GM12878 (cell line): ENCODE results near the gene CDKN2AIPNL. TPM values are rescaled to one million over a fixed set of nuclear protein-coding genes. Genes with fewer than 3 reads are reported as not detected.

Experiments used
- ATAC-seq: fragments of 200-7000 bp; cut with Tn5 transposase; 3 replicates; pipeline ENCODE4 v1.9.1; 2020; ENCODE audit warnings: mild to moderate bottlenecking, moderate library complexity
- BruUV-seq: library from RNA; stranded (reverse); fragments of 400-500 nt; replicated peaks from 2 replicates; lab custom pipeline; 2021; lab: Mats Ljungman, UMichigan
- CTCF ChIA-PET: fragments of 300-600 bp; sonication (Branson Sonifier 250); formaldehyde crosslinking; extraction: SDS; loops from one replicate; lab custom pipeline; 2021; ENCODE audit warnings: inconsistent platforms; lab: Yijun Ruan, JAX
- POLR2A ChIA-PET: fragments of 350-600 bp; formaldehyde crosslinking; extraction: SDS; loops from one replicate; lab custom pipeline; 2021; ENCODE audit warnings: inconsistent platforms; lab: Charles Lee
- RAD21 ChIA-PET: fragments of 300-600 bp; sonication (Branson Sonifier 250); formaldehyde crosslinking; loops from one replicate; lab custom pipeline; 2023; ENCODE audit warnings: antibody characterized with exemption; ENCODE audit not compliant: unreplicated experiment; lab: Charles Lee
- SMC1A ChIA-PET: fragments of 300-600 bp; sonication (Branson Sonifier 250); formaldehyde crosslinking; loops from one replicate; lab custom pipeline; 2023; ENCODE audit not compliant: unreplicated experiment, uncharacterized antibody; lab: Charles Lee
- DNase-seq: peaks from one replicate; pipeline ENCODE4 v3.0.0-alpha.2; 2011; ENCODE audit warnings: low read depth, low spot score
- FAIRE-seq: peaks from 3 replicates; lab custom pipeline; 2011; peaks lifted over from hg19 to GRCh38; lab: Jason Lieb, UNC
- H2AFZ ChIP-seq: 2 replicates; pipeline ENCODE4 v1.6.0; 2011; ENCODE audit warnings: low read depth, low read length, control low read depth; ENCODE audit not compliant: control insufficient read depth
- H3K27ac ChIP-seq: 2 replicates; pipeline ENCODE4 v1.5.1; 2011; ENCODE audit warnings: control low read depth; ENCODE audit not compliant: control insufficient read depth, insufficient read depth
- H3K27me3 ChIP-seq, 2 experiments: replicated peaks in 1 of 2; 2 replicates each; pipeline versions ENCODE4 v1.6.0 to v1.6.1; 2011; ENCODE audit warnings: low read length in 1 of 2; ENCODE audit not compliant: control insufficient read depth in 2 of 2, insufficient read depth in 2 of 2
- H3K36me3 ChIP-seq, 2 experiments: 2 replicates each; pipeline ENCODE4 v1.5.1; 2011; ENCODE audit warnings: low read length in 1 of 2; ENCODE audit not compliant: control insufficient read depth in 2 of 2, insufficient read depth in 2 of 2
- H3K4me1 ChIP-seq: 2 replicates; pipeline ENCODE4 v1.6.1; 2011; ENCODE audit warnings: mild to moderate bottlenecking, low read length, moderate library complexity, mixed read lengths; ENCODE audit not compliant: control insufficient read depth, insufficient read depth
- H3K4me2 ChIP-seq: 2 replicates; pipeline ENCODE4 v1.6.0; 2011; ENCODE audit warnings: control low read depth; ENCODE audit not compliant: control insufficient read depth, insufficient read depth
- H3K4me3 ChIP-seq: fragments of 200-600 bp; sonication (generic); 2 replicates; pipeline ENCODE4 v1.5.1; 2016
- H3K79me2 ChIP-seq: 2 replicates; pipeline ENCODE4 v1.6.0; 2011; ENCODE audit warnings: low read length; ENCODE audit not compliant: control insufficient read depth, insufficient read depth
- H3K9ac ChIP-seq: 2 replicates; pipeline ENCODE4 v1.8.0; 2011; ENCODE audit warnings: low read length, control low read depth, mixed read lengths; ENCODE audit not compliant: control insufficient read depth, insufficient read depth
- H3K9me3 ChIP-seq: replicated peaks from 3 replicates; pipeline ENCODE4 v1.5.1; 2011; ENCODE audit warnings: mild to moderate bottlenecking, low read length; ENCODE audit not compliant: control insufficient read depth, insufficient read depth
- H4K20me1 ChIP-seq: 2 replicates; pipeline ENCODE4 v1.6.0; 2011; ENCODE audit not compliant: control insufficient read depth, insufficient read depth
- CHD1 ChIP-seq: IDR thresholded peaks from 2 replicates; pipeline ENCODE4 v1.6.1; 2012; ENCODE audit warnings: low read depth, low read length, improper control_type of control experiment
- ETV6 ChIP-seq, 2 experiments: fragments of 450-650 bp in 1 of 2; IDR thresholded peaks in 1 of 2; conservative IDR thresholded peaks in 1 of 2; 2 replicates each; pipeline ENCODE4 v1.6.1; 2014; ENCODE audit warnings: antibody characterized with exemption in 1 of 2, borderline replicate concordance in 1 of 2, low read depth in 1 of 2, mild to moderate bottlenecking in 1 of 2, moderate library complexity in 1 of 2
- NR2C1 ChIP-seq: fragments of 450-650 bp; IDR thresholded peaks from 2 replicates; pipeline ENCODE4 v1.6.1; 2017; ENCODE audit warnings: antibody characterized with exemption, mild to moderate bottlenecking, moderate library complexity
- PAX5 ChIP-seq: IDR thresholded peaks from 2 replicates; pipeline ENCODE4 v1.6.1; 2011; ENCODE audit warnings: low read depth, low read length, borderline replicate concordance
- TBL1XR1 ChIP-seq: IDR thresholded peaks from 2 replicates; pipeline ENCODE4 v1.6.1; 2012; ENCODE audit warnings: low read depth, low read length, improper control_type of control experiment
- TCF12 ChIP-seq: IDR thresholded peaks from 2 replicates; pipeline ENCODE4 v1.6.1; 2011; ENCODE audit warnings: low read depth, mild to moderate bottlenecking, low read length
- YY1 ChIP-seq: IDR thresholded peaks from 2 replicates; pipeline ENCODE4 v1.6.1; 2011; ENCODE audit warnings: low read depth, mild to moderate bottlenecking, low read length
- WGBS: methylation state at CpG from one replicate; pipeline ENCODE4 v1.1.6; 2016; ENCODE audit warnings: low lambda C conversion rate; ENCODE audit not compliant: insufficient replicate concordance, insufficient coverage; ENCODE audit errors: missing lambda C conversion rate; 5-methylcytosine and 5-hydroxymethylcytosine counted together
- in situ Hi-C: fragments of 300-500 bp; cut with MboI; formaldehyde crosslinking; loops from 9 replicates; pipeline ENCODE4 v1.14.3; 2018; ENCODE audit warnings: mixed read lengths
- intact Hi-C: fragments of 100-400 bp; cut with micrococcal nuclease; formaldehyde crosslinking; loops from one replicate; pipeline ENCODE4 v1.14.2; 2022; ENCODE audit not compliant: unreplicated experiment
- polyA plus RNA-seq, 11 experiments: library from polyadenylated mRNA; depleted of rRNA in 4 of 11; unstranded in 6 of 11; stranded (reverse) in 5 of 11; fragments of >200 nt; fragmentation: Nextera tagmentation in 4 of 11; fragmentation: Illumina TruSeq in 1 of 11; extraction: Ambion mirVana in 4 of 11; extraction: Trizol in 1 of 11; gene quantifications; 1 replicate in 1 of 11; 2 replicates in 10 of 11; pipeline versions ENCODE4 v1.2.1 to v1.2.3, GENCODE V29; 2011 to 2016; ENCODE audit warnings: inconsistent platforms in 2 of 11, missing spikeins in 2 of 11, low read depth in 1 of 11
- total RNA-seq, 4 experiments: library from RNA; depleted of rRNA in 3 of 4; stranded (reverse); fragments of >200 nt in 3 of 4; fragmentation: Illumina TruSeq in 1 of 4; extraction: Trizol in 1 of 4; gene quantifications; 2 replicates each; pipeline versions ENCODE4 v1.2.1 to v1.2.3, GENCODE V29; 2013 to 2021
- TF ChIP-seq, protein P1 (sequence below): IDR thresholded peaks from 2 replicates; pipeline ENCODE4 v1.6.1; 2011; ENCODE audit warnings: borderline replicate concordance, low read depth, mild to moderate bottlenecking, moderate library complexity, low read length; ENCODE audit not compliant: insufficient read depth, poor library complexity, severe bottlenecking

CDKN2AIPNL gene
- total and polyA plus RNA-seq, 10 of the 15 experiments (the other 5 are each of a cell fraction or from before 2014, with no cell fraction given), result 23.5 to 72.0 (median 36.6) TPM

DNA sequence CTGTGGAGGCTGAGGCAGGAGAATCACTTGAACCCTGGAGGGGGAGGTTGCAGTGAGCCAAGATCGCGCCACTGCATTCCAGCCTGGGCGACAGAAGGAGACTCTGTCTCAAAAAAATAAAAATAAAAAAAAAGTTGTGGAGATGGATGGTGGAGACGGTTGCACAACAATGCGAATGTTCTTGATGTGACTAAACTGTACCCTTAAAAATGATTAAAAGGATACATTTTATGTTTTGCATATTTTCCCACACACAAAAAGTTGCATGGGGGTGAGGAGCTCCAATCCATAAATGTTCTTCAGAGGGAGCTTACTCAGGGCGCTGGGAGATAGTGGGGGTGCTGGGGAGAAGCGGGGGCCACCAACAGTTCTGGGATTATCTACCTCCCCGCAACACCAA lies 43.8 kb upstream of the CDKN2AIPNL start:
- Histone ChIP-seq H3K9me3 (no peaks in the 10 kb centered on the region), H3K27me3 (no peaks in the 10 kb centered on the region; a peak in 1 of 4 replicates), H3K27ac (no peak overlapping the region), H3K4me3 (no peak overlapping the region), H3K36me3 (no peaks in the 10 kb centered on the region), H2AFZ (no peak overlapping the region), H3K79me2 (no peaks in the 10 kb centered on the region), H3K4me1 (no peaks in the 10 kb centered on the region), H4K20me1 (no peaks in the 10 kb centered on the region), H3K4me2 (no peak overlapping the region), H3K9ac (no peak overlapping the region)
- in situ Hi-C loops (no loop called here), intact Hi-C loops (no loop called here)
- WGBS, result 78% methylated on average over 8 of the region's 8 CpGs
- FAIRE-seq (no peak), ATAC-seq (no peak), DNase-seq (no peak)
- ChIA-PET POLR2A (no interaction called here), CTCF (interaction anchor here (1.1 kb wide), 1 partner anchor 123 kb away, joined by 3 read pairs; no protein-coding TSS in a partner anchor), SMC1A (no interaction called here), RAD21 (no interaction called here)
- TF ChIP-seq, protein P1, sequence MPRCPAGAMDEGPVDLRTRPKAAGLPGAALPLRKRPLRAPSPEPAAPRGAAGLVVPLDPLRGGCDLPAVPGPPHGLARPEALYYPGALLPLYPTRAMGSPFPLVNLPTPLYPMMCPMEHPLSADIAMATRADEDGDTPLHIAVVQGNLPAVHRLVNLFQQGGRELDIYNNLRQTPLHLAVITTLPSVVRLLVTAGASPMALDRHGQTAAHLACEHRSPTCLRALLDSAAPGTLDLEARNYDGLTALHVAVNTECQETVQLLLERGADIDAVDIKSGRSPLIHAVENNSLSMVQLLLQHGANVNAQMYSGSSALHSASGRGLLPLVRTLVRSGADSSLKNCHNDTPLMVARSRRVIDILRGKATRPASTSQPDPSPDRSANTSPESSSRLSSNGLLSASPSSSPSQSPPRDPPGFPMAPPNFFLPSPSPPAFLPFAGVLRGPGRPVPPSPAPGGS, result no peak
- TF ChIP-seq TCF12 (no peak), NR2C1 (no peak), ETV6 (conservative IDR thresholded peaks at IDR 0.05 in 1 of 2, IDR thresholded peaks at IDR 0.05 in 1 of 2; ENCODE audit: borderline replicate concordance in 1 of 2, low read depth in 1 of 2) (no peak), PAX5 (no peak), TBL1XR1 (no peak), YY1 (no peak), CHD1 (no peak)
- no TSS peak for BruUV-seq
